Body of pancreas (tissue), 4 donors: ENCODE results near the gene HTRA3.

Experiments
- POLR2A ChIP-seq, 3 donors: fragments of 450-650 bp; IDR thresholded peaks; one replicate each; pipeline ENCODE4 v1.6.1; 2016; ENCODE audit warnings: antibody characterized with exemption in 3 of 3, mild to moderate bottlenecking in 2 of 3
- TF ChIP-seq, protein P1 (sequence below), 7 experiments: fragments of 450-650 bp in 4 of 7; fragments of 200-600 bp in 3 of 7; sonication (generic) in 3 of 7; IDR thresholded peaks; one replicate each; pipeline ENCODE4 v1.5.1; 2016 to 2019; ENCODE audit warnings: antibody characterized with exemption in 7 of 7

DNA sequence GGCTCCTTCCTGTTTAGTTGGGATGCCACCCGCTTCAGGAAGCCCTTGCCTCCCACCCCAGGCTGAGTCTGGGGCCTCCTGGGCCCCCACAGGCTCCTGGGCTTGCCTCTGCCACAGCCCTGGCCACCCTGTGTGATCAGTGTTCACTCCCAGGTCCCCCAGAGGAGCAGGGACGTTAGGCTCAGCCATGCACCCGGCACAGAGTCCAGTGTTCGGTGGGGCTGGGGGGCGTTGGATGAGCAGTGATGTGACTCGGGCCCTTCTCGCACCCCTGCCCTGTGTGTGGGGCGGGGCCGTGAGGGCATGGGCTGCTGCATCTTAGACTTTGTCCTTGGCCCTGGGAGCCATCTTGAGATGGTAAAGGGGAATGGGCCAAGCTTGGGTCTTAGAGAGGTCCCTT, 29.9 kb upstream of the HTRA3 start:
- TF ChIP-seq POLR2A (IDR thresholded peaks at IDR 0.05): no peak
- TF ChIP-seq, protein P1, sequence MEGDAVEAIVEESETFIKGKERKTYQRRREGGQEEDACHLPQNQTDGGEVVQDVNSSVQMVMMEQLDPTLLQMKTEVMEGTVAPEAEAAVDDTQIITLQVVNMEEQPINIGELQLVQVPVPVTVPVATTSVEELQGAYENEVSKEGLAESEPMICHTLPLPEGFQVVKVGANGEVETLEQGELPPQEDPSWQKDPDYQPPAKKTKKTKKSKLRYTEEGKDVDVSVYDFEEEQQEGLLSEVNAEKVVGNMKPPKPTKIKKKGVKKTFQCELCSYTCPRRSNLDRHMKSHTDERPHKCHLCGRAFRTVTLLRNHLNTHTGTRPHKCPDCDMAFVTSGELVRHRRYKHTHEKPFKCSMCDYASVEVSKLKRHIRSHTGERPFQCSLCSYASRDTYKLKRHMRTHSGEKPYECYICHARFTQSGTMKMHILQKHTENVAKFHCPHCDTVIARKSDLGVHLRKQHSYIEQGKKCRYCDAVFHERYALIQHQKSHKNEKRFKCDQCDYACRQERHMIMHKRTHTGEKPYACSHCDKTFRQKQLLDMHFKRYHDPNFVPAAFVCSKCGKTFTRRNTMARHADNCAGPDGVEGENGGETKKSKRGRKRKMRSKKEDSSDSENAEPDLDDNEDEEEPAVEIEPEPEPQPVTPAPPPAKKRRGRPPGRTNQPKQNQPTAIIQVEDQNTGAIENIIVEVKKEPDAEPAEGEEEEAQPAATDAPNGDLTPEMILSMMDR (IDR thresholded peaks at IDR 0.05): no peak
